ENCODE measurements around the gene SMIM32. TPM values are rescaled to one million over a fixed set of nuclear protein-coding genes. Genes with fewer than 3 reads are reported as not detected.

Gene SMIM32
- total and polyA plus RNA-seq, 4 donors = 0.48 TPM; not detected in 3

- no peak overlapping the region for H3K4me3 ChIP-seq
- no peak overlapping the region for H3K9ac ChIP-seq (ENCODE audit: insufficient read depth in 1 of 2, low read length in 2 of 2)
- DNase-seq = no peak
- H3K27ac ChIP-seq (ENCODE audit: low read depth in 1 of 2, low read length in 1 of 2) = no peak overlapping the region
- H3K4me1 ChIP-seq (ENCODE audit: control insufficient read depth in 5 of 5, insufficient read depth in 5 of 5, low read length in 5 of 5) = peaks cover 0 to 31% (median 3%) of the 10 kb centered on the region in 5 donors
- no peak for ATAC-seq (ENCODE audit: insufficient read depth, low FRiP score)
- H3K9me3 ChIP-seq (ENCODE audit: control insufficient read depth in 4 of 4, insufficient read depth in 3 of 4, low read length in 3 of 4) = no peaks in the 10 kb centered on the region
- no peaks in the 10 kb centered on the region for H3K27me3 ChIP-seq (ENCODE audit: control insufficient read depth in 3 of 3, insufficient read depth in 3 of 3, low read length in 2 of 3)
- H3K36me3 ChIP-seq (ENCODE audit: control insufficient read depth in 4 of 4, insufficient read depth in 4 of 4, low read length in 4 of 4) = peaks cover 0 to 3% (median under 1%) of the 10 kb centered on the region in 4 donors
- no peak for TF ChIP-seq CTCF (IDR thresholded peaks at IDR 0.05; ENCODE audit: control extremely low read depth, extremely low read depth)
Measured at GRCh38 chr5:136147632-136148031, 45.3 kb downstream of the SMIM32 start.

GRCh38 chr5:136146201-136146600 is 46.8 kb downstream of the SMIM32 start:
- ATAC-seq (ENCODE audit: insufficient read depth, low FRiP score) (no peak), DNase-seq (no peak)
- Histone ChIP-seq H3K36me3 (ENCODE audit: control insufficient read depth in 4 of 4, insufficient read depth in 4 of 4, low read length in 4 of 4) (no peaks in the 10 kb centered on the region), H3K27me3 (ENCODE audit: control insufficient read depth in 3 of 3, insufficient read depth in 3 of 3, low read length in 2 of 3) (no peaks in the 10 kb centered on the region), H3K27ac (ENCODE audit: low read depth in 1 of 2, low read length in 1 of 2) (no peak overlapping the region), H3K4me3 (no peak overlapping the region), H3K4me1 (ENCODE audit: control insufficient read depth in 5 of 5, insufficient read depth in 5 of 5, low read length in 5 of 5) (peaks cover 0 to 25% (median 6%) of the 10 kb centered on the region in 5 donors), H3K9me3 (ENCODE audit: control insufficient read depth in 4 of 4, insufficient read depth in 3 of 4, low read length in 3 of 4) (no peaks in the 10 kb centered on the region), H3K9ac (ENCODE audit: insufficient read depth in 1 of 2, low read length in 2 of 2) (no peak overlapping the region)
- WGBS, 2 donors = 80 to 90% methylated on average over 3 of the region's 3 CpGs
- TF ChIP-seq CTCF (IDR thresholded peaks at IDR 0.05; ENCODE audit: control extremely low read depth, extremely low read depth) = no peak

GRCh38 chr5:136145030-136145429 is 47.9 kb downstream of the SMIM32 start:
- DNase-seq (no peak), ATAC-seq (ENCODE audit: insufficient read depth, low FRiP score) (no peak)
- Histone ChIP-seq H3K36me3 (ENCODE audit: control insufficient read depth in 4 of 4, insufficient read depth in 4 of 4, low read length in 4 of 4) (no peaks in the 10 kb centered on the region), H3K9me3 (ENCODE audit: control insufficient read depth in 4 of 4, insufficient read depth in 3 of 4, low read length in 3 of 4) (no peaks in the 10 kb centered on the region), H3K4me3 (no peak overlapping the region), H3K9ac (ENCODE audit: insufficient read depth in 1 of 2, low read length in 2 of 2) (no peak overlapping the region), H3K27ac (ENCODE audit: low read depth in 1 of 2, low read length in 1 of 2) (no peak overlapping the region), H3K27me3 (ENCODE audit: control insufficient read depth in 3 of 3, insufficient read depth in 3 of 3, low read length in 2 of 3) (no peaks in the 10 kb centered on the region), H3K4me1 (ENCODE audit: control insufficient read depth in 5 of 5, insufficient read depth in 5 of 5, low read length in 5 of 5) (peaks cover 0 to 29% (median 5%) of the 10 kb centered on the region in 5 donors)
- 56 to 76% methylated on average over 2 of the region's 2 CpGs for WGBS, 2 donors
- no peak for TF ChIP-seq CTCF (IDR thresholded peaks at IDR 0.05; ENCODE audit: control extremely low read depth, extremely low read depth)

GRCh38 chr5:136143763-136144162 is 49.2 kb downstream of the SMIM32 start:
- WGBS, 2 donors = 89% methylated on average over 3 of the region's 3 CpGs

More at GRCh38 chr5:136143763-136144162, 49.2 kb downstream of the SMIM32 start:
- no peak overlapping the region for H3K9ac ChIP-seq (ENCODE audit: insufficient read depth in 1 of 2, low read length in 2 of 2)
- no peaks in the 10 kb centered on the region for H3K27me3 ChIP-seq (ENCODE audit: control insufficient read depth in 3 of 3, insufficient read depth in 3 of 3, low read length in 2 of 3)
- peaks cover 0 to 32% (median 3%) of the 10 kb centered on the region in 5 donors for H3K4me1 ChIP-seq (ENCODE audit: control insufficient read depth in 5 of 5, insufficient read depth in 5 of 5, low read length in 5 of 5)
- H3K9me3 ChIP-seq (ENCODE audit: control insufficient read depth in 4 of 4, insufficient read depth in 3 of 4, low read length in 3 of 4) = no peaks in the 10 kb centered on the region
- H3K4me3 ChIP-seq = no peak overlapping the region
- H3K36me3 ChIP-seq (ENCODE audit: control insufficient read depth in 4 of 4, insufficient read depth in 4 of 4, low read length in 4 of 4) = no peaks in the 10 kb centered on the region
- ATAC-seq (ENCODE audit: insufficient read depth, low FRiP score) (no peak), DNase-seq (no peak)
- H3K27ac ChIP-seq (ENCODE audit: low read depth in 1 of 2, low read length in 1 of 2) = no peak overlapping the region
- no peak for TF ChIP-seq CTCF (IDR thresholded peaks at IDR 0.05; ENCODE audit: control extremely low read depth, extremely low read depth)

Data from lung (tissue), 12 donors.